GM12801 (cell line): ENCODE data around the gene PTPN23.

Experiments
- TF ChIP-seq, protein P1 (sequence below): IDR thresholded peaks from one replicate; pipeline ENCODE4 v1.5.1; 2011; ENCODE audit warnings: control low read depth; ENCODE audit not compliant: insufficient read length; ENCODE audit errors: extremely low read depth

Gene PTPN23

DNA sequence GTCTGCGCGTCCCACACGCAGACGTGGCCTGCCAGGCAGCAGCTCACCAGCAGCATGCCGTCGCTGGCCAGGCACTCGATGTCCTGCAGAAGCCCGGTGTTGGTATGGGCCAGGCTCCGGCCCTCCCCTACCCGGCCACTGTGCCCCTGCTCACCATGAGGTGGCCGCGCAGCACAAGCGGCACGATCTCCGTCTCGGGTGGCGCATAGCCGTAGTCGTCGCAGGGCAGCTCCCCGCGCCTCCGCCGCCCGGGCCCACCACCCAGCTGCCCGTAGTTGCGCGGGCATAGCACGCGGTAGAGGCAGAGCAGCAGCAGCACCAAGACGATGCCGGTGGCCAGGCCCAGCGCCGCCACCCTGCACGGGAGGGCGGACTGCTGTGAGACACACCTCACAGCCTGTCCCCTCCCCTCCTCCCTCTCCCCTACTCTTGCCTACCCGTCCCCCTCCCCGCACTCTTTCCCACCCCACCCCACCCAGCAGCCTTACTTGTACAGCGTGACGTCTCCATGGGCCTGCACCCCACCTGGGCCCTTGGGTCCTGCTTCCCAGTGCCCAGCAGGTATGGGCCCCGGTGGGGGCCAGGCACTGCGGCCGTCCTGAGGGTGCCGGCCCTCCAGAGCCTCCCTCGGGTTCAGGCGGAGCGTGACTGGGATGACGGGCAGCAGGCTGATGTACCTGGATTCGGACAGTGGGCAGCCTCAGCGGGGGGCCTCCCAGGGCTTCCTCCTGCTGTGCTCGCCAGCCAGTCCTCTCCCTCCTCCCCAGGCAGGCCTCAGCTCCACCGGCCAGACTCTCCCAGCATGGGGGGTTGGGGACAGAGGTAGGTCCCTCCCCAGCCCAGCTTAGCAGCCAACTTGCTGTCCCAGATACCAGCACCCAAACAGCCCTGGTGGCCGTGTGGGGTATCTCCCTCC, 37.6 kb downstream of the PTPN23 start:
- TF ChIP-seq, protein P1, sequence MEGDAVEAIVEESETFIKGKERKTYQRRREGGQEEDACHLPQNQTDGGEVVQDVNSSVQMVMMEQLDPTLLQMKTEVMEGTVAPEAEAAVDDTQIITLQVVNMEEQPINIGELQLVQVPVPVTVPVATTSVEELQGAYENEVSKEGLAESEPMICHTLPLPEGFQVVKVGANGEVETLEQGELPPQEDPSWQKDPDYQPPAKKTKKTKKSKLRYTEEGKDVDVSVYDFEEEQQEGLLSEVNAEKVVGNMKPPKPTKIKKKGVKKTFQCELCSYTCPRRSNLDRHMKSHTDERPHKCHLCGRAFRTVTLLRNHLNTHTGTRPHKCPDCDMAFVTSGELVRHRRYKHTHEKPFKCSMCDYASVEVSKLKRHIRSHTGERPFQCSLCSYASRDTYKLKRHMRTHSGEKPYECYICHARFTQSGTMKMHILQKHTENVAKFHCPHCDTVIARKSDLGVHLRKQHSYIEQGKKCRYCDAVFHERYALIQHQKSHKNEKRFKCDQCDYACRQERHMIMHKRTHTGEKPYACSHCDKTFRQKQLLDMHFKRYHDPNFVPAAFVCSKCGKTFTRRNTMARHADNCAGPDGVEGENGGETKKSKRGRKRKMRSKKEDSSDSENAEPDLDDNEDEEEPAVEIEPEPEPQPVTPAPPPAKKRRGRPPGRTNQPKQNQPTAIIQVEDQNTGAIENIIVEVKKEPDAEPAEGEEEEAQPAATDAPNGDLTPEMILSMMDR: no peak

DNA sequence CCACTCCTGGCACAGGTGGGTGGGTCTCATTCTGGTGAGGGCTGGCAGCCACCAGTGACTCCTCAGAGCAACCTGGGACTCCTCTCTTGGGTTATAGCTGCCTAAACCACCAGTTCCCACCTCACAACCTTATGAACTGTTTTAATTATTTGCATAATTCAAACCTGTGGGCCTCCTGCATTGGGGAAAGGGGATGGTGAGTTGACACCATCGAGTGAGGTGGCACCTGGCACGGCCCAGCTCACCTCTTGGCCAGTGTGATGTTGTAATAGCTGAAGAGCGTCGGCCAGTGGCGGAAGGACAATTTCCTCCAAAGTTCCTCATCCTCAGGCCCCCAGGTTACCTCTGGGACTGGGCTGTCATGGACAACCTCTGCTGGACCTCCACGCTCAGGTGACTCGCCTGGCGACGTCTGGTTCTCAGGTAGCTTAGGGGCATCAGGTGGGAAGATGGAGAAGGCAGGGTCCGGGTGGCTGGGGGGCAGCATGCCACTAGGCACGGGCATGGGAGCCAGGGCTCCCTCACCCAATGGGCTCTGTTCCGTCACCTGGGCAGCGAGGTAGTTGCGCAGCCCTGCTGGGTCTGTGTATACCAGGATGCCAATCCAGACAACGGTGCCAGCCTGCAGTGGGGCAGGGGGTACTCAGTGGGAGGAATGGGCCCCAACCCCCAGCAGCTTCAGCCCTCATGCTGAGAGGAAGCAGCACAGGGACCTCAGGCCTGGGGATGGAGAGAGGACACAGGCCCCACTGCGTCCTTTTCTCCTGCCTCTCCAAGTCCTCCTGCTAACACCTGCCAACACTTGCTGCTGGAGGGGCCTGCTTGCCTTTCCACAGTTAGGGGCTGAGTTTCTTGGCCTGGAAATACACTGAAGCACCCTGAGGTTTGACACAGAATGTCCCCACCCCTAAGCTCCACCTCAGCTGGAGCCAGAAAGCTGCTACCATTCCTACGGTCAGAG, 38.5 kb downstream of the PTPN23 start:
- TF ChIP-seq, protein P1: no peak

DNA sequence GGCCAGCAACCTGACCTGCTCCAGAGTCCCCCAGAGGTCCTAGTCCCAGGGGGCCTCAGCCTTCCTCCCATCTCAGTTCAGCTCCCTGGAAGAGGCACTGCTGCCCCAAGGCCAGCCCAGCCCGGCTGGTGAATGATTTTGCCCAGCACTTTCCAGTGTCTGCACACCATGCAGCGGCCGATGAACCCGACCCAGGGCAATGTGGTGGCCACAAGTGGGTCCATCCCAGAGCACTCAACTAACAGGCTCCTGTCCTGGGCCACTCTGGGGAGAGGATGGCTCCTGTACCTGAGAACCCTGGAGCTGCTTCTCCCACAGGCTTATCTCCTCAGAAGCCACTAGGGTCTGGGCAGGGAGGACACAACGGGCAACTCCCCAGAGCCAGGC, 39.2 kb downstream of the PTPN23 start:
- TF ChIP-seq, protein P1: no peak

DNA sequence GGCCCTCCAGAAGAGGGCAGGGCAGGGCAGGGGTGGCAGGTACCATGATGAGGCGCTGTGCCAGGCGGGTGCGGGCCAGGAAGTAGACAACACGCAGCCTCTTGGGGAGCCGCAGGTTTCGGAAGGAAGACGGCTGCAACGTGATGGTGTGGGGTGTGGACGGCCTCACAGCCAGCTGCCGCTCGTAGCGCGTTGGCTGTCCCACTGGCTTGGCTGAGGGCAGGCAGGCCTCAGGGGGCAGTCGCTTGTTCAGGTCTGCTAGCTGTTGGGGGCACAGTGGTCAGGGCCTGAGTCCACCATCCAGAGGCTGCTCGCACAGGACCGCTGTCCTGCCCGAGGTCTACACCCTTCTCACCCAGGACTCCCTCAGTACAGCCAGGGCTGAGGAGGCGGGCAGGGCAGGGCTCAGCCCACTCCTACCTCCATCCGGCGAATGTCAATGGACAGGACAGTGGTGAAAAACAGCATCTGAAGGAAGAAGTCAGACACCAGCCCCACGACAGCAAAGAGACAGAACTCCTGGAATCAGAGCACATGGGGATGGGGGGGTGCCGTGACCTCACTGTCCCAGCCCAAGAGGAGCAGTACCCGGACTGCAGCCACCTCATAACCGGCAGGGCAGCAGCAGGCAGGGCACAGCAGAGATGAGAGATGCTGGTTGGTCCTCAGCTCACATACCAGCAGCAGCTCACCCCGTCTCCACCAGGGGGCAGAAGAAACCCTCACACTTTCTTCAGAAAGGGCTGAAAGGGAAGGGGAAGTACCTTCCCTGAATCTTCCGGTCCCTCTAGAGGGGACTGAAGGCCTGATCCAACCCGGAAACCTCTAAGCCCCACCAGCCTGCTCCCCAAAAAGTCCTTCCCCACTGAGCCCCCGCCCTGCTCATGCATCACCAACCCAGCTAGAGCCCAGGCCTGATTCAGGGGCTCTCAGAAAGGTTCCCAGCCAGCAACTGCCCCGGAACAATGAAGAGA, 40.0 kb downstream of the PTPN23 start:
- TF ChIP-seq, protein P1: peak; percentile 42

DNA sequence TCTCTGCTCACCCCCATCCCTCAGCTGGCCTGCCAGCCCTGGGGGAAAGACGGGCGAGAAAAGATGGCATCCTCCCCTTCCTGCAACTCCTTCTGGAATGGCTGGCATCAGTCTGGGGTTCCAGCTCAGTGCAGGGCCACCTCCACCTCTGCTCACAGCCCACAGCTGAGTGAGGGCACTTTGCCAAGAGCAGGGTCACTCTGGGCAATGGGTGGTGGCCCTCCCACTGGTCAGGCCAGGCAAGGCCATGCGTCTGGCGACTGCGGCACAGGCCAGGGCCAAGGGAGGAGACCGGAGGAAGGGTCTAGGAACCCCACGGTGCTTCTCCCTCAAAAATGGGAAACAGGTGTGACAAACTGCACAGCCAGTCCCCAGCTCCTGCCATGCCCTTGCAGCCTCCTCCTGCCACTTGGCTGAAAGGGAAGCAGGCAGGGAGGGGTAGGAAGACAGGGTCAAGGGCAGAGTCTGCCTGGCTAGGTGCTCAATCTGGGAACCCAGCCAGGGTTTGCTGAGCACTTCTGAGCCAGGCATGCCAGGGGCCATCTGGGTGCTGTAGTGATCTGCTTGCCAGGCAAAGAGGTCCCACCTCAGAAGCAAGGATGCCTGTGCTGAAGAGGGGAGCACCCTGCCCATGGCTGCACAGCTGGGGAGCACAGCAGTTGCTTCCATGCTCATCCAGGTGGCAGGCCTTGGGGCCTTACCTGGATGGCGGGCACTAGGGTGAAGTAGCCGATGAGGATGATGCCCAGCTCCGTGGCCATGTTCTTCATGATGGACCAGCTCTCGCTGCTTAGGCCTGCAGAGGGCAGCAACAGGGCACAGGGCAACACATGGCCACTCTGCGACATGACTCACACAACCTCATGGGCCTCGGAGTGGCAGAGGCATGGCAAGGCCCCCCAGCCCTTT, 41.2 kb downstream of the PTPN23 start:
- TF ChIP-seq, protein P1: no peak

DNA sequence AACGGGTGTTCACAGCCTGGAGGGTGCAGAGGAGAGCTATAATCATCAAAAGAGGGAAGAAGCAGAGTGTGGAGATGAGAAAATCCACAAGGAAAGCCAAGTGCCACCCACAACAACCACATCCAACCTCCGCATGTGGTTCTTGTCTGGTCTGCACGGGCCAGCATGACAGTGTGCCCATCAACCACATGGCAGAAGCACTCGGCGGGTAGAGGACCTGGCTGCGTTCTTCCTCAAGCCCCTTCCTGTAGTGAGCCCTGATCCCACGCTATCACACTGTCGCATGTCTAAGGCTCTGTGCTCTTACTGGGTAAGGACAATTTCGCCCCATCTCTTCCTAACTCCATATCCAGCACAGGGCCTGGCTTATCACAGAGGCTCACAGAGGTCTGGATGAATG, 41.9 kb downstream of the PTPN23 start:
- TF ChIP-seq, protein P1: no peak
